ENCODE data around the gene RFESD.
"Not testable (repeated sequence)": the region's sequence is repeated elsewhere in the genome, so short reads cannot be mapped to it uniquely, and the experiment has no call there.

The RFESD gene

GRCh38 chr5:95690333-95690732 is 43.8 kb downstream of the RFESD start:
- TF ChIP-seq, protein P1, sequence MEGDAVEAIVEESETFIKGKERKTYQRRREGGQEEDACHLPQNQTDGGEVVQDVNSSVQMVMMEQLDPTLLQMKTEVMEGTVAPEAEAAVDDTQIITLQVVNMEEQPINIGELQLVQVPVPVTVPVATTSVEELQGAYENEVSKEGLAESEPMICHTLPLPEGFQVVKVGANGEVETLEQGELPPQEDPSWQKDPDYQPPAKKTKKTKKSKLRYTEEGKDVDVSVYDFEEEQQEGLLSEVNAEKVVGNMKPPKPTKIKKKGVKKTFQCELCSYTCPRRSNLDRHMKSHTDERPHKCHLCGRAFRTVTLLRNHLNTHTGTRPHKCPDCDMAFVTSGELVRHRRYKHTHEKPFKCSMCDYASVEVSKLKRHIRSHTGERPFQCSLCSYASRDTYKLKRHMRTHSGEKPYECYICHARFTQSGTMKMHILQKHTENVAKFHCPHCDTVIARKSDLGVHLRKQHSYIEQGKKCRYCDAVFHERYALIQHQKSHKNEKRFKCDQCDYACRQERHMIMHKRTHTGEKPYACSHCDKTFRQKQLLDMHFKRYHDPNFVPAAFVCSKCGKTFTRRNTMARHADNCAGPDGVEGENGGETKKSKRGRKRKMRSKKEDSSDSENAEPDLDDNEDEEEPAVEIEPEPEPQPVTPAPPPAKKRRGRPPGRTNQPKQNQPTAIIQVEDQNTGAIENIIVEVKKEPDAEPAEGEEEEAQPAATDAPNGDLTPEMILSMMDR (IDR thresholded peaks at IDR 0.05; ENCODE audit: low read depth, low read length): no peak
- DNase-seq (ENCODE audit: extremely low read depth, low read depth): no peak

DNA sequence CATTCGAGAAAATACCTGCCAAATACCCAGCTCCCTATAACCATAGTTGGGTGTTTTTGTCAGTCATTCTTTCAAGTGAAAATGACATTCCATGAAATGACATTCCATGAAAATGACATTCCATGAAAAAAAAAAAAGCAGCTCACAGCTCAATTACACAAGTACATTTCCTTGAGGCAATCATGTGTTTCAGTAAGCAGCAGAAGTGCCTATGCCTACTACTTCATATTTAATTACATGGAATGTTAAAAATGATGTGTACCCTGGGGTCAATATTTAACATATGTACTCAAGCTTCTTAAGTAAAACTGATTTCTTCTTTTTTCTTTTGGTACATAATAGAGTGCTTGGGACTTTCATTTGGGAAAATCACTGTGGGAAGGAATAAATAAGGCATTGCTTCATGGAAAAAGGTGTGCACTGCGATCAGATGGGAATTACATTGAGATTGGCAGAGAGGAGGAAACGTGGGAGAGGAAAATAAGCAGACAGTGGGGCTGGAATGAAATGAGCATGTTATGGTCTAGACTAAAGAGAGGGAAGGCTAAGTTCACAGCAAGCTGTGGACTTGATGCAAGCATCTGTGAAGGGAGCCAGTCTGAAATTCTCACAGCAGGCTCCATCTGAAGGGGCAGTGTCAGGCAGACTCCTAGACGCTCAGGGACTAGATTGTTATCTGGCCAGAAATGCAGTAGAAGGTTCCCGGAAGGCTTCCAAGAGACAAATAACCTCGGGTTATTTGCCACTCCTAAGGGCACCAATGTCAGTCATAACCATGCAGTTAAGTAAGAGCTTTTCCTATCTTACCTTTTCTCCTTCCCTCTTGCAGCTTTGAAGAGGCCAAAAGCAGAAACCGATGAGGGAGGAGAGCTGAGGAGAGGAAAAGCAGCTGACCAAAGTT is 51.5 kb downstream of the RFESD start:
- DNase-seq (ENCODE audit: extremely low read depth, low read depth): no peak
- TF ChIP-seq, protein P1 (IDR thresholded peaks at IDR 0.05; ENCODE audit: low read depth, low read length): no peak

GRCh38 chr5:95699337-95699736 is 52.8 kb downstream of the RFESD start:
- TF ChIP-seq, protein P1 (IDR thresholded peaks at IDR 0.05; ENCODE audit: low read depth, low read length): no peak

DNA sequence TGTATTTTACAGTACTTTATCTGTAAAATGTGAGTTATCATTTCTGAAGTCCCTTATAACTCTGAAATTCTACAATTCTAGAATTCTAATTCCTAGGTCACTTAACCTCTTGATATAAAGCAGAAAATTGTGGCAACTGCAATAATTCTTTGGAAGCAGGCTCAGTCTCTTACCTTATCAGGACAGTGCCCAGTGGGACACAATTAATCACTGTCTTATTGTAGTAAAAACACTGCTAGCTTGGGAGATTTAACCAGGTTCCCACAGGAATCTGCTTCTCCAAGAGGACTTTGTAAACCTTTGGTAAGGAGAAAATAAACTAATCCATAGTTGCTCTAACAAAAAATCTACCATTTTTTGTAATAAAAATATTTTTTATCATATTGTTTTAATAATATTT is 54.5 kb downstream of the RFESD start:
- TF ChIP-seq, protein P1 (IDR thresholded peaks at IDR 0.05; ENCODE audit: low read depth, low read length): no peak

More at GRCh38 chr5:95699337-95699736, 52.8 kb downstream of the RFESD start:
- no peak for DNase-seq (ENCODE audit: extremely low read depth, low read depth)

DNA sequence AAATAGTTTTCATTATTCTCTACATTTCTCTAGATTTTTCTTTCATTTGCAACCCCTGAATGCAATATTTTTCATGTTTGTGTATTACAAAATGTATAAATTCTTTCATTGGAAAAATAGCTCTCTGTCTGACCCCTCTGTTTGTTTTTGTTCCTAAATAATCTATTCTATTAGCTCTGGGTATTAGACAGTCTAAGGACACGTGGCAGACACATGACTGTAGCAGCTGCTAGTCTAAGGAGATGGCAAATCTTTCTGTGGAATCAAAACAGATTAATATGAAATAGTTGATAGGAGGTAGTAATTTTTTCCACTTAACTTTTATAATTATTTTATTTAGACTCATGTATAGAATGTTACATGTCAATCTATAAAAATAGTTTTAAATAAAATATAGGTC is 57.6 kb downstream of the RFESD start:
- TF ChIP-seq, protein P1 (IDR thresholded peaks at IDR 0.05; ENCODE audit: low read depth, low read length): no peak

More for the DNA sequence above, 54.5 kb downstream of the RFESD start:
- no peak for DNase-seq (ENCODE audit: extremely low read depth, low read depth)

GRCh38 chr5:95706196-95706595 is 59.6 kb downstream of the RFESD start:
- not testable (repeated sequence) for DNase-seq (ENCODE audit: extremely low read depth, low read depth)

More for the DNA sequence above, 57.6 kb downstream of the RFESD start:
- DNase-seq (ENCODE audit: extremely low read depth, low read depth): no peak

DNA sequence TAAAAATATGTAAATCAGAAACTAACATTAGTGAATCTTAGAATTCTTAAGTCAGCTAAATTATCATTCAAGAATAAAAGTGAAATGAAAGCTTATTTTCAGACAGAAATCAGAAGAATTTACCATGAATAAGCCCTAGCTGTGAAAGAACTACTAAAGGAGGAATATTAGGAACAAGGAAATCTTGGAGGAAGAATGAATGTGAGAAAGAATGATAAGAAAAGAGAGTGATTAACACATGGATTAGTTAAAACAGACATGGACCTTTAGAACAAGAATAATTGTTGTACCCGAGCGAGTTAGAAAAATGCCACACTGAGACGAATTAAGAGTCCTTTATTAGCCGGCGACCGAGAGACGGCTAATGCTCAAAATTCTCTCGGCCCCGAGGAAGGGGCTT is 60.5 kb downstream of the RFESD start:
- DNase-seq (ENCODE audit: extremely low read depth, low read depth): no peak
- TF ChIP-seq, protein P1 (IDR thresholded peaks at IDR 0.05; ENCODE audit: low read depth, low read length): no peak
